OCI-LY3 (cell line): Measurements from ENCODE around the gene C9orf43.

Experiments used
- H2AFZ ChIP-seq: fragments of 200-600, 300-600 bp; shearing (Covaris generic); 2 replicates; pipeline ENCODE4 v1.6.0; 2014; ENCODE audit warnings: antibody characterized with exemption, low read depth, low read length
- H3K27ac ChIP-seq: fragments of 200-600, 300-600 bp; sonication (generic); 2 replicates; pipeline ENCODE4 v1.5.1; 2014; ENCODE audit warnings: mild to moderate bottlenecking, low read length, moderate library complexity, mixed read lengths
- H3K27me3 ChIP-seq: fragments of 200-600, 300-600 bp; sonication (generic); 2 replicates; pipeline ENCODE4 v1.6.1; 2014; ENCODE audit warnings: low read depth, low read length, mixed read lengths
- H3K36me3 ChIP-seq: fragments of 200-600, 300-600 bp; sonication (generic); replicated peaks from 2 replicates; pipeline ENCODE3; 2014; ENCODE audit warnings: low read depth, low read length, mixed read lengths
- H3K4me1 ChIP-seq: fragments of 300-600, 200-600 bp; sonication (generic); 2 replicates; pipeline ENCODE4 v1.6.1; 2014; ENCODE audit warnings: low read length, mixed read lengths
- H3K4me2 ChIP-seq: fragments of 200-600, 300-600 bp; sonication (generic); 2 replicates; pipeline ENCODE4 v1.6.1; 2014; ENCODE audit warnings: low read length, mixed read lengths
- H3K4me3 ChIP-seq: fragments of 300-600, 200-600 bp; sonication (generic); 2 replicates; pipeline ENCODE4 v1.5.1; 2014; ENCODE audit warnings: antibody characterized with exemption, mild to moderate bottlenecking, low read length, moderate library complexity
- H3K79me2 ChIP-seq: fragments of 300-600, 200-600 bp; shearing (Covaris generic); 2 replicates; pipeline ENCODE4 v1.6.1; 2014; ENCODE audit warnings: mild to moderate bottlenecking, low read length, mixed read lengths
- H3K9ac ChIP-seq: fragments of 300-600, 200-600 bp; shearing (Covaris generic); 2 replicates; pipeline ENCODE4 v1.6.0; 2014; ENCODE audit warnings: mild to moderate bottlenecking, low read length, moderate library complexity
- H3K9me3 ChIP-seq: fragments of 200-600, 300-600 bp; shearing (Covaris generic); 2 replicates; pipeline ENCODE4 v1.6.1; 2014; ENCODE audit warnings: low read length, mixed read lengths; ENCODE audit not compliant: insufficient read depth
- H4K20me1 ChIP-seq: fragments of 200-600, 300-600 bp; sonication (generic); 2 replicates; pipeline ENCODE4 v1.6.1; 2016; ENCODE audit warnings: low read length, mixed read lengths; ENCODE audit not compliant: insufficient read depth
- CTCF ChIP-seq: fragments of 200-600, 300-600 bp; sonication (generic); IDR thresholded peaks from 2 replicates; pipeline ENCODE4 v1.5.1; 2014; ENCODE audit warnings: antibody characterized with exemption, low read length, low read depth
- EZH2phosphoT487 ChIP-seq: fragments of 200-600 bp; shearing (Covaris generic); IDR thresholded peaks from 2 replicates; pipeline ENCODE4 v1.6.1; 2018; ENCODE audit warnings: antibody characterized with exemption, mixed run types, low read depth

C9orf43 gene

DNA sequence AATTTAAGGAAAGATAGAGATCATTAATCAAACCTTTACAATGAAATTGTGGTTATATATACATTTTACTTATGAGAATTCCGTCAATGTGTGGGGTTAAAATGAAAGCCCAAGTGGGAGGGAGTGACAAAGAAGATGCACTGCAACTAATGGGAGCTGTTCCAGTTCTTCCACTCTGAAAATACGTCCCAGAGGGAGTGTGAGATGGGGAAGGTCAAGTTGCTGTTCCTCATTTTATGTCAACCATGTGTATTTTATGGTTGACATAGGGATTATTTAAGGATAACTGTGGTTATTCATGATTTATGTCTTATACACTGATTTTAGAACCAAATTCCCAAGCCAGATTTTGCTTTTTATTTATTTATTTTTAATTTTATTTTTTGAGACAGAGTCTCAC lies 38.8 kb downstream of the C9orf43 start:
- Histone ChIP-seq H3K27me3 (peaks cover 4% of the 10 kb centered on the region; the same call in 1 of the 2 replicates), H3K4me2 (no peak overlapping the region), H4K20me1 (no peaks in the 10 kb centered on the region), H2AFZ (no peak overlapping the region), H3K79me2 (no peaks in the 10 kb centered on the region), H3K4me3 (no peak overlapping the region), H3K4me1 (peaks cover 6% of the 10 kb centered on the region; the same call in 1 of the 2 replicates), H3K9me3 (no peaks in the 10 kb centered on the region), H3K9ac (no peak overlapping the region), H3K27ac (no peak overlapping the region), H3K36me3 (no peaks in the 10 kb centered on the region)
- TF ChIP-seq EZH2phosphoT487 (no peak), CTCF (no peak)

- peaks cover 16% of the 10 kb centered on the region for H3K4me1 ChIP-seq
- H3K4me3 ChIP-seq, result no peak overlapping the region
- H3K27me3 ChIP-seq, result peaks cover 4% of the 10 kb centered on the region; the same call in 1 of the 2 replicates
- H3K4me2 ChIP-seq, result no peak overlapping the region
- TF ChIP-seq EZH2phosphoT487 (no peak), CTCF (no peak)
- H2AFZ ChIP-seq, result no peak overlapping the region
- no peaks in the 10 kb centered on the region for H3K79me2 ChIP-seq
- H4K20me1 ChIP-seq, result no peaks in the 10 kb centered on the region
- no peak overlapping the region for H3K9ac ChIP-seq
- H3K27ac ChIP-seq, result no peak overlapping the region
- H3K36me3 ChIP-seq, result no peaks in the 10 kb centered on the region
- no peaks in the 10 kb centered on the region for H3K9me3 ChIP-seq
These were observed 41.6 kb downstream of the C9orf43 start for GRCh38 chr9:113452113-113452605.

DNA sequence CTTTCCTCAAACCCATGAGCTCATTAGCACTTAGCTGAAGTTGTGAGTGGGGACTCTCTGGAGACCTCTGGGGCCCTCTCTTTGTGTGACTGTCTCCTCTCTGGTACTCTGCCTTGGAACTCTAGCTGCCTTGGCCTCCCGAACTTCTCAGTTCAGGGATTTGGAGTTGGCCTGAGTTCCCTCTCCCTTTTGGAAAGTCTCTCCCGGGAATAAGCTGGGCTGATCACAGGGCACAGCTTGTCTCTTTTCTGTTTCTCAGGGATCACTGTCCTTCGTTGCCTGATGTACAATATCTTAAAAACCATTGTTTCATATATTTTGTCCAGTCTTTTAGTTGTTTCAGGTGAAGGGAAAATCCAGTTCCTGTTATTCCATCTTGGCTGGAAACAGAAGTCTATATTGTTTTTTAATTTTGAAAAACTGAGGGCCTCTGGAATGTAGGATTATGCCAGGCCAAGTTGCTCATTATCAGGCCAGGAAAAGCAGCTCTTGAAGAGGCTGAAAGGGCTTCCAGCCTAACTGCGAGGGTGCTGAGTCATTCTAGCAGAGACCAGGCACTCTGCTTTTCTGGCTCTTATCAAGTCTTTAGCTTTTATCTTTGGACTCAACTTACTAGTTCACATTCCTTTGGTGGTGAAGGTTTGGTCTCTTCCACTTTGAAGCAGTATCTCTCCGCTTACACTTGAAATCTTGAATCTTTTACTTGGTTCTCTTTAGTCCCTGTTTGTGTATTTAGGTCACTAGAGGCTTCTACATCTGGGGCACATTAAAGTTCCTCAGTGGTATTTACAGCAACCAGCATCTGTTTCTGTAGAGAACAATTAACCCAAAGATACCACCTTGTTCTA lies 44.6 kb downstream of the C9orf43 start:
- Histone ChIP-seq H3K9me3 (no peaks in the 10 kb centered on the region), H3K27me3 (no peaks in the 10 kb centered on the region), H3K27ac (no peak overlapping the region), H3K4me1 (peaks cover 13% of the 10 kb centered on the region), H3K79me2 (no peaks in the 10 kb centered on the region), H4K20me1 (no peaks in the 10 kb centered on the region), H3K4me2 (no peak overlapping the region), H3K4me3 (no peak overlapping the region), H3K9ac (no peak overlapping the region), H3K36me3 (no peaks in the 10 kb centered on the region), H2AFZ (peak overlapping the region; percentile 64; the same call in 1 of the 2 replicates)
- TF ChIP-seq EZH2phosphoT487 (no peak), CTCF (no peak)

- Histone ChIP-seq H2AFZ (no peak overlapping the region), H4K20me1 (no peaks in the 10 kb centered on the region), H3K36me3 (no peaks in the 10 kb centered on the region), H3K27ac (no peak overlapping the region), H3K9me3 (no peaks in the 10 kb centered on the region), H3K4me1 (peaks cover 13% of the 10 kb centered on the region), H3K9ac (no peak overlapping the region), H3K79me2 (no peaks in the 10 kb centered on the region), H3K27me3 (no peaks in the 10 kb centered on the region), H3K4me2 (no peak overlapping the region), H3K4me3 (no peak overlapping the region)
- TF ChIP-seq CTCF (no peak), EZH2phosphoT487 (no peak)
These were observed 45.7 kb downstream of the C9orf43 start for GRCh38 chr9:113456235-113456634.
